Mononuclear cell (primary cell): ENCODE data around the gene DLG4. TPM values are rescaled to one million over a fixed set of nuclear protein-coding genes. Genes with fewer than 3 reads are reported as not detected.

Source experiments
- H3K27me3 ChIP-seq: 2 replicates; pipeline ENCODE4 v1.6.0; 2011; ENCODE audit warnings: low read length, control low read depth; ENCODE audit not compliant: insufficient read depth
- H3K4me1 ChIP-seq: 2 replicates; pipeline ENCODE4 v1.5.1; 2011; ENCODE audit warnings: mild to moderate bottlenecking, low read length, control low read depth; ENCODE audit not compliant: insufficient read depth
- H3K4me3 ChIP-seq: 2 replicates; pipeline ENCODE4 v1.5.1; 2011; ENCODE audit warnings: mild to moderate bottlenecking, low read length, moderate library complexity
- H3K9me3 ChIP-seq: 2 replicates; pipeline ENCODE4 v1.5.1; 2011; ENCODE audit warnings: low read depth, mild to moderate bottlenecking, control low read depth, low read length
- total RNA-seq: library from RNA; depleted of rRNA; stranded (reverse); fragments of >200 nt; gene quantifications from one replicate; pipeline ENCODE4 v1.2.3, GENCODE V29; 2012

DLG4 gene
- total RNA-seq, 1 donor, result 9.0 TPM

DNA sequence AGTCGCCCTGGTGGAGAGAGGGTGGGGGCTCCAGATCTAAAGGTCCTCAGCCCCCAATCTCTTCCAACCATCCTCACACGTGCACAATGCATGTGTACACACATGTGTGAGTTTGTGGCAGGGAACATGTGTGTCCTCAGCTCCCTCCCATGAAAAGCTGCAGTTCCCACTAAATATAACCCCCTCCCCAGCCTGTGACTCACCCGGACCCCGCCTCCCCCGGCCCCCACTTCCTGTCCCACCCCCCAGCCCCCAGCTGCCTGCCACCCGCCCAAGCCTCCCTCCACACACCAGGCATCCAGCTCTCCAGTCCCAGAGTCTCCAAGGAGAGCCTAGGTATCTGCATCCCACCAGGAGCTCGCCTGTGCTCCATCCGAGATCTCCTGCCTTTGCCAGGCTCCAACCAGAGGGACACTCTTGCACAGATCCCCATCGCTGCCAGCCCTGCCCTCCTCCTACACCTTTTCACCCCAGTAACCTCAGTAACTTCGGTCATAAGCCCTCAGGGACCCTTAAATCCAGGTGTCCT is 3.9 kb downstream of the DLG4 start:
- Histone ChIP-seq H3K4me3 (no peak overlapping the region), H3K9me3 (no peaks in the 10 kb centered on the region), H3K4me1 (peaks cover 64% of the 10 kb centered on the region), H3K27me3 (no peaks in the 10 kb centered on the region)

DNA sequence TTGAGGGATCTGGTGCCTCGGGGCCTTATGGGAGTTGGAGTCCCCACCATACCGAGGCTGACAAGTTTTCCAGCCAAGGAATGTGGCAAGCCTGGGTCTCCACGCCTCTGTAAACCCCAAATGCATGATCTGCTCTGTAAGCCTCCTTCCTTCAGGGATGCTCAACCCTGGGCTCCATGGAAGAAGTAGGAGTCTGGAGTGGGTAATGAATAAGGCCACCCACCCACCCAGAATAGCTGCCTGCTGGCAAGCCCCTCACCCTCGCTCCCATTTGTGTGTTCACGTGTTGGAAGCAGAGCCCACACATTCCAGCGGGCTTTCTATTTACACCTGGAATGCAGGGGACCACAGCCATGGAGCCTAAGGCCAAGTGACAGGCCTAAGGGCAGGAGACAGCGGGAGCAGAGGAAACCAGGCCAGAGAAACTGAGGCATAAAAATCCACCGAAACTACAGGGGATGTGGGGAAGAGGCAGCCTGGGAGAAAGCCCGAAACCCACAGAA is 4.4 kb downstream of the DLG4 start:
- H3K4me3 ChIP-seq, result no peak overlapping the region
- H3K9me3 ChIP-seq, result no peaks in the 10 kb centered on the region
- H3K4me1 ChIP-seq, result peaks cover 59% of the 10 kb centered on the region
- H3K27me3 ChIP-seq, result no peaks in the 10 kb centered on the region

DNA sequence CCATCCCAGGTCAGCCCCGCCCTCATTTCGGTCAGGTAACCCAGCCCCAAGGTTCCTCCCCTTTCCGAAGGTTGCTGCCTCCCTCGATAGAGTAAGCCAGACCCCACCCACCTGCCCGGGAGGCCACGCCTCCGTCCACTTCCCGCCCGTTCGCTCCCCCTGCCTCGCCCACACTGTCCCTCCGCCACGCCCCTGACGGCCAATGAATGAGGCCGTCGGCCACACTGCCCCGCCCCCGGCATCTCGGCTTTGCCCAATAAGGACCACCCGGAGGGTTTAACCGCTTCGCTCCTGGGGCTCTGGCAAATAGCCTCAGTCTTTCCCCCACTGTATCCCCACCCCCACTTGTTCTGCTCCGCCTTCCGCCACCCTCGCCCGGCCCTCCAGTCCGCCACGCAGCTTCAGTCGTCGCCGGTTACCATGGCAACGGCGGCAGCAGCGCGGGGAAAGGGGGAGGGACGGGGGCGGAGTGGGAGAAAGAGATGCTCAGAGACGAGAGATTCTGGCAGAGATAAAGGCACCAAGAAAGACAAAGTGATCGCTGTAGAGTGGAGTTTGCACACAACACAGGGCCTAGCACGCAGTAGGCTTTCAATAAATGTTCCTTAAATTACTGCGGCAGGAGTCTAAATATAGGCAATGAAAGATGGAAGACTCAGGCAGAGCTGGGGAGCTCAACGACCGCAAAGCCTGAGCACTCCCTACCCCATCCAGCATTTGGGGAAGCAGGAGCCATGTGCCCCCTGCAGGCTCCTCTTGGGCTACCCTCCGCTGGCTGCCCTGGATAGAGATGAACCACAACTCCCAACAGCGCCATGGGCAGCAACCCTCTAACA is 5.1 kb downstream of the DLG4 start:
- peaks cover 55% of the 10 kb centered on the region for H3K4me1 ChIP-seq

DNA sequence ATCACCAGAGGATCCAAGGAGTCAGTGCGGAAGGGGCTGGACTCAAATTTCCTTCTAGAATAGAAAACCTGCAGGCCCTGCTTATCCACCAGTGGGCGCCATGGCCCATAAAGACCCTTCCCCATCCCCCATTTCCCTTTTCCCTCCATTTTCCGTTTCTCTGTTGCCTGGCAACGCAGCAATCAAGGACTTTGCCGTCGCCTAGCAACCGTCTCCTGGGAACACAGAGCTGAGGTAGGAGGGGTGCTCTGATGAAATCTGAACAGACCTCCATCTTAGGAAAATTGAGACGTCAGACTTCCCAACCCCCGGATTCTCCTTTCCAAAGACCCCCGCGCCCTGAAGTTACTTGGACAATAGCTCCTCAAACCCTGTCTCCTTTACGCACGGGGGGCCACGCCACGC is 5.7 kb downstream of the DLG4 start:
- no peaks in the 10 kb centered on the region for H3K27me3 ChIP-seq
- H3K4me3 ChIP-seq, result peak overlapping the region; percentile 36
- H3K9me3 ChIP-seq, result no peaks in the 10 kb centered on the region
- peaks cover 49% of the 10 kb centered on the region for H3K4me1 ChIP-seq

More for the DNA sequence above, 5.1 kb downstream of the DLG4 start:
- H3K4me3 ChIP-seq, result peak overlapping the region; percentile 36
- H3K27me3 ChIP-seq, result no peaks in the 10 kb centered on the region
- no peaks in the 10 kb centered on the region for H3K9me3 ChIP-seq

DNA sequence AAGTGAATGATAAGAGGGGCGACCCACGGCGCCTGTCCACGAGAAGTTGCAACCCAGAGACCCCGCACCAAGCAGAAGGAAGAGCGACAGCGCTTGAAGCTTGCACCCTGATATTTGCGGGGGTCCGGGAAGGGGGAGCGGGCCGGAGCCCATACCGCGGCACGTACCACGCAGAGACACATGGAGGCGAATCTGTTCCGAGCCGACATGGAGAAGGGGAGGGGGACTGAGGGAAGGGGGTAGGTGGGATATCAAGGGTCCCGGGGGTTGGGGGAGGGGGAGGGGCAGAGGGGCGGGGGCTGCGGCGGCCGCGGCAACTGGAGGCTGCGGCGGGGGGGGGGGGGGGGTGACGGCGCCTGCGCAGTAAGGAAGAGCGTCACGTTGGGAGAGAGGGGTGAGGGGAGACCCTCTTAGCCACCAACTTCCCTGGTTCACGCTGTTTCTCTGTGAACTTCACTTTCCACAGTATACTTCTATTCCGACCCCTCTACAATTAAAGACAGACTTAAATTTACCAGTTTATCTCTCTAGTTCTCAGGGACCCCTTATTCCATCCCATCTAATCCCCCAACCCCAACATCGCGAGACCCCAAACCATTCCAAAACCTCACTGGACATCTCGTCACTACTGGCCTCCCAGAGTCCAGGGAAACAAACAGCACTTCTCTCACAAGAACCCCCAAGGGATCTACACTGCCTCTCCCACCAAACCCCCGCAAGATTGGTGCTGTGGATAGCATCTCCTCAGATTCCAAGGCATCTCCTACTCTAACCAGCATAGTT is 8.0 kb downstream of the DLG4 start:
- Histone ChIP-seq H3K9me3 (no peaks in the 10 kb centered on the region), H3K4me3 (no peak overlapping the region), H3K27me3 (no peaks in the 10 kb centered on the region), H3K4me1 (peaks cover 32% of the 10 kb centered on the region)

DNA sequence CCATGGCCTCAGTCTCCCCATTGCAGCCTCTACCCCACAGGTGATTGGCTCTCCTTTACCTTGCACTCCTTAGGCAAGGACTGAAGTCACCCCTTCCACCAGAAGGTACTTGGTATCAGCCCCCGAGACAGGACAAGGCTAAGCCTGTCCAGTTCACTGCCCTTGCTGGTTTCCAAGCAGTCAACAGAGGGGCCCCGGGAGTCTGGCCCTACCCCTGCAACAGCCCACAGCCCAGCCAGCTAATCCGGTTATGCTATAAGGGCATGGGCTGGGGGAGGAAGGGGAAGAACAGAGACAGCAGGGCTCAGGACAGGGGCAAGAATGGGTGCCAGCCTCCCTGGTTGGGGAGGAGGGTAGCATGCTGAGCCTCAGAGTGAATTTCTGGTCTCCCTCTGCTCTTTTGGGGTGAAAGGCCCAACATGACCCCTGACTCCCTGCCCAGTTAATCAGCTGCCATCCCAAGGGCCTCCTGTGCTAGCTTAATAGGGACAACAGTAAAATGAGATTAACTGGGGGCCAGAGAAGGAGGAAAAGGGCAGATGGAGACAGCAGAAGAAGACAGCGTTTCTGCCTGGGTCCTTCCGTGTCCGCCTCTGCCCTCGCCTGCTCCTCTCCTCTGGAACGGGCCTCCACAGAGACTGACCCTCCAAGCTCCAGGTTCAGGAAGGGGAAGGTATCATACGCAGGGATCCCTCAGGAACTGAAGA is 10.7 kb downstream of the DLG4 start:
- H3K4me1 ChIP-seq, result peaks cover 26% of the 10 kb centered on the region
- no peaks in the 10 kb centered on the region for H3K9me3 ChIP-seq
- H3K4me3 ChIP-seq, result no peak overlapping the region
- no peaks in the 10 kb centered on the region for H3K27me3 ChIP-seq

DNA sequence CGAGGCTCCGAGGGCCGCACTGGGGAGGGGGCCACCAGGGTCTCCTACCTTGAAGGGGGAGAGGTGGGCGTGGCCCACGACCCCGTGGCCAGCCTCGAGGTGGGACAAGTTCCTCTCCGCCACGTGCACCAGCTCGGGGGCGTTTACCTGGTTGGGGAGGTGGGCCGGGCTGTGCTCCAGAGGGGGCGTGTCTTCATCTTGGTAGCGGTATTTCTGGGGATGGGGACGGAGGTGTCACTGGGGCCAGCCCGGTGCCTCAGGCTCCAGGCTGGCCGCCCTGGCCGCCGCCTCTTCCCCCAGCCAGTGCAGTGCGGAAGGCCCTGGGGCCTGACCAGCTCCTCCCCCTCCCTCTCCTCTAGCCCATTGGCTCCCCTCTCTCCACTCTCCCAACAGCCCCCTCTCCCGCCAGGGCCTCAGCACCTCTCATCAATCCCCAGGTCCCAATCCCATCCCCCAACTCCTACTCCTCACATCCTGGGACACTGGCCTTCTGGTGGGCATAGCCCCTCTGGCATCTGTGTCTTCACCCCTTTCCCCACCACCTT is 11.5 kb downstream of the DLG4 start:
- Histone ChIP-seq H3K27me3 (no peaks in the 10 kb centered on the region), H3K9me3 (no peaks in the 10 kb centered on the region), H3K4me3 (no peak overlapping the region), H3K4me1 (peaks cover 21% of the 10 kb centered on the region)

- Histone ChIP-seq H3K4me1 (peaks cover 21% of the 10 kb centered on the region), H3K4me3 (no peak overlapping the region), H3K9me3 (no peaks in the 10 kb centered on the region), H3K27me3 (no peaks in the 10 kb centered on the region)
Observed at GRCh38 chr17:7207120-7208001, 12.3 kb downstream of the DLG4 start.

DNA sequence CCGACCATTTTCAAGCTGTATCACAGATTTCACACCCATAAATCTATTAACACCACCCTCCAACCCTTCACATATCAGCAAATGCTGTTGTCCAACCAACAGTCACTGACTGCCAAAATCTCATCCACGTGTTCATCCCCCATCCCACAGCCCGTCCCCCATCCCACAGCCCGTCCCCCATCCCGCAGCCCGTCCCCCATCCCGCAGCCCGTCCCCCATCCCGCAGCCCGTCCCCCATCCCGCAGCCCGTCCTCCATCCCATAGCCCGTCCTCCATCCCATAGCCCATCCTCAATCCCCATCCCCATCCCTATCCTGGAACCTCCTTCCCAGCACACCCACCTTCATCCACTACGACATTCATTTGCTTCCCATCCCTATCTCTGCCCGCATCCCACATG is 14.1 kb downstream of the DLG4 start:
- Histone ChIP-seq H3K4me1 (peaks cover 21% of the 10 kb centered on the region), H3K9me3 (no peaks in the 10 kb centered on the region), H3K4me3 (peak overlapping the region; percentile 49), H3K27me3 (no peaks in the 10 kb centered on the region)

DNA sequence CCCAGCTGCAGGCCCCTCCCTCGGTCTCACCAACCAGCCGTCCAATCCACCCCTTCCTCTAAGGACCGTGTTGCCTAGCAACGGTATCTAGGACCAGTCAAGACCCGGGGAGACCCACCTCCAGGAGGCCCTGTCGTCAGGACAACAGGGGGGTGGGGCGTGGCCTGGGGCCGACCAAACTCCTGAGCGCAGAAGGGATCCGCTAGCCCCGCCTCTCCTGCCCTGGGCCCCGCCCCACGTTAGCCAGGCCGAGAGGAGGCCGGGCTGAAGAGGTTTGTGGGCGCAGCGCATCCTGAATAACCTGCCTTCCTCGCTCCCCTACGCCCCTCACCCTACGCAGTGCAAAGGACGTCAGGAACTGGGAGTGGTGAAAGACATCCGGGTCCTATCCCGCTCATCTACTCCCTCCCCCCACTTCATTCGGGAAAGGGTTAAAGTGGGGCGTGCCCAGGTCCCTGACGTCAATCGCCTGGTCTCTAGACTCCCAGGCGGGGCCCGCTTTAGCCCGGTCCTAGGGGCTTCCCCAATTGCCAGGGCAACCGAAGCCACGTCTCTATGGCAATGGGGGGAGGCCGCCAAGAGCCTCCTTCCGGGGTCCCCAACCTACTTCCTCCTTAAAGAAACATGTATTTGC is 14.7 kb downstream of the DLG4 start:
- Histone ChIP-seq H3K4me3 (peak overlapping the region; percentile 49), H3K9me3 (no peaks in the 10 kb centered on the region), H3K27me3 (no peaks in the 10 kb centered on the region), H3K4me1 (peaks cover 21% of the 10 kb centered on the region)

DNA sequence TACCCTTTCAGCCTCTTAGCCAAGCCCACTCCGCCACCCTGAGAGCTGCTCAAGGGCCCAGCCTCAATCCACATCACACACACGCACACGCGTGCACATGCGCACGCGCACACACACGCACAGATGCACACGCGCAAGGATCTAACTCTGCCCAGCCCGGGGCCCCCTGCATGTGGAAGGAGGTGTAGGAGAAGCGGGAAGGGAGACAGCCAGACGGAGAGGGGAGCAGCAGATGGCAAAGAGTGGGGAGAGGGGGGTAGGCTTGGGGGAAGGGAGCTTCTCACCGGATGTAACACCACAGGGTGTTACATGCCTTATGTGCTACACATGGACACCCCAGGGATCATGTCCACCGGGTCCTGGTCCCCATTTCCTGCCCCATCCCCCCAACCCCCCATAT is 15.3 kb downstream of the DLG4 start:
- H3K4me3 ChIP-seq, result peak overlapping the region; percentile 49
- H3K9me3 ChIP-seq, result no peaks in the 10 kb centered on the region
- peaks cover 21% of the 10 kb centered on the region for H3K4me1 ChIP-seq
- no peaks in the 10 kb centered on the region for H3K27me3 ChIP-seq

DNA sequence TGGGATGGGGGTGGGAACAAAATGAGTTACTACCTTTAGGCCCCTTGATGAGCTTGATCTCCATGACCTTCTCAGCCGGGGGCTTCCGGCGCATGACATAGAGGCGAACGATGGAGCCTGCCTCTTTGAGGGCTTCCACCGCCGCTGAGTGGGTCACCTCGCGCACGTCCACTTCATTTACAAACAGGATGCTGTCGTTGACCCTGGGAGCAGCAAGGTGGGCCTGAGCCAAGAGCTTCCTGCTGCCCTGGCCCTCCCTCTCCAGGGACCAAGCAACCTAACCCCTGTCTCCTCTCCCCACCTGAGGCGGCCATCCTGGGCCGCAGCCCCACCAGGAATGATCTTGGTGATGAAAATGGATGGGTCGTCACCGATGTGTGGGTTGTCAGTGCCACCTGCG is 16.2 kb downstream of the DLG4 start:
- H3K9me3 ChIP-seq, result no peaks in the 10 kb centered on the region
- H3K4me3 ChIP-seq, result no peak overlapping the region
- H3K4me1 ChIP-seq, result peaks cover 21% of the 10 kb centered on the region
- no peaks in the 10 kb centered on the region for H3K27me3 ChIP-seq

DNA sequence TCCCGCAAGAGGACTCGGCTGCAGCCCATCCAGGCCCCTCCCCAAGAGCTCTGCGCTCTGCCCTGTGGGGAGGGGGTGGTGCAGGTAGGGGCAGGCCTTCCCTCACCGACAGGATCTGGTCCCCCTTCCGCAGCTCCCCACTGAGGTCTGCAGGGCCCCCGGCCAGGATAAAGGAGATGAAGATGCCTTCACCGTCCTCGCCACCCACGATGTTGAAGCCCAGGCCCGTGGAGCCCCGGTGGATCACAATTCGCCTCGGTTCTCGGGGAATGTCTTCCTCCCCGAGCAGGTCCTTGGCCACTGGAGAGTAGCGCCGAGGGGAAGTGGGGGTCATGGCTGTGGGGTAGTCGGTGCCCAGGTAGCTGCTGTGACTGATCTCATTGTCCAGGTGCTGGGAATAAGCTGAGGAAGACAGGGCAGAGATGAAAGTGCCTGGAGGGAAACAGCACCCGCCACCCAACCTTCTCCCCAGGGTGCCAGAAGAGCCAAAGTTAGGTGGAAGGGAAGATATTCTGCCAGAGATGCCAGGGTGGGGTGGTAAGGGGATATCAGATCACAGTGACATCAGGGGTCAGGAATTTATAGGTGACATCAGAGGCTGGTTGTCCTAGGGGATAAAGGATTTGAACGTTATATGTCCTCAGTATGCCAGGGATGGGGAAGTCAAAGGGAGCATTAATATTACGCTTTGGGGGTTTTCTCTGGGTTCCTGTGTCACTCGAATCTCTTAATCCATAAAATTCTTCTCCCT is 22.8 kb downstream of the DLG4 start:
- H3K27me3 ChIP-seq, result no peaks in the 10 kb centered on the region
- H3K4me1 ChIP-seq, result no peaks in the 10 kb centered on the region
- no peak overlapping the region for H3K4me3 ChIP-seq
- no peaks in the 10 kb centered on the region for H3K9me3 ChIP-seq
